Endothelial cell of umbilical vein (primary cell): ENCODE data around the gene JARID2. TPM values are rescaled to one million over a fixed set of nuclear protein-coding genes. Genes with fewer than 3 reads are reported as not detected.
A peak's percentile ranks its signal among the peaks of the same experiment; 100 is the strongest.

Experiments used
- BruUV-seq: library from RNA; stranded (reverse); fragments of 400-500 nt; replicated peaks from 2 replicates; lab custom pipeline; 2021; lab: Mats Ljungman, UMichigan
- CTCF ChIA-PET: fragments of 300-600, 350-600 bp; sonication (Branson Sonifier 250); formaldehyde crosslinking; loops from one replicate; lab custom pipeline; 2021; ENCODE audit warnings: antibody characterized with exemption, inconsistent platforms; lab: Charles Lee
- POLR2A ChIA-PET: fragments of 300-600, 350-600 bp; sonication (Branson Sonifier 250); formaldehyde crosslinking; loops from one replicate; lab custom pipeline; 2021; ENCODE audit warnings: antibody characterized with exemption, inconsistent platforms; lab: Charles Lee
- DNase-seq: peaks from one replicate; pipeline ENCODE4 v3.0.0-alpha.2; 2011; ENCODE audit warnings: low read depth, low spot score
- FAIRE-seq: peaks from 2 replicates; lab custom pipeline; 2011; peaks lifted over from hg19 to GRCh38; lab: Jason Lieb, UNC
- H2AFZ ChIP-seq: 2 replicates; pipeline ENCODE4 v1.6.0; 2012; ENCODE audit warnings: low read depth, low read length, control low read depth, inconsistent platforms
- H3K27ac ChIP-seq: 2 replicates; pipeline ENCODE4 v1.5.1; 2011; ENCODE audit warnings: low read depth, mild to moderate bottlenecking, control low read depth, low read length, moderate library complexity; ENCODE audit not compliant: insufficient read depth
- H3K27me3 ChIP-seq, 2 experiments: 2 replicates each; pipeline versions ENCODE4 v1.6.0 to v1.6.1; 2011; ENCODE audit warnings: low read length in 2 of 2, mixed read lengths in 1 of 2; ENCODE audit not compliant: control insufficient read depth in 2 of 2, insufficient read depth in 2 of 2
- H3K36me3 ChIP-seq, 2 experiments: 2 replicates in 1 of 2; 3 replicates in 1 of 2; pipeline ENCODE4 v1.5.1; 2011; ENCODE audit warnings: low read length in 2 of 2, mild to moderate bottlenecking in 1 of 2, moderate library complexity in 1 of 2; ENCODE audit not compliant: control insufficient read depth in 2 of 2, insufficient read depth in 2 of 2; ENCODE audit errors: extremely low read depth in 1 of 2
- H3K4me1 ChIP-seq: 3 replicates; pipeline ENCODE4 v1.5.1; 2011; ENCODE audit warnings: mild to moderate bottlenecking, low read length; ENCODE audit not compliant: control insufficient read depth, insufficient read depth; ENCODE audit errors: extremely low read depth
- H3K4me2 ChIP-seq: 2 replicates; pipeline ENCODE4 v1.6.1; 2011; ENCODE audit warnings: low read length, control low read depth, mixed read lengths; ENCODE audit not compliant: insufficient read depth
- H3K4me3 ChIP-seq, 3 experiments: fragments of 200-600 bp in 1 of 3; sonication (generic), shearing (Covaris generic) in 1 of 3; replicated peaks in 1 of 3; 2 replicates each; pipeline ENCODE4 v1.5.1; 2011 to 2016; ENCODE audit warnings: control low read depth in 3 of 3, low read length in 3 of 3, mild to moderate bottlenecking in 2 of 3, inconsistent platforms in 1 of 3, low read depth in 1 of 3, moderate library complexity in 1 of 3; ENCODE audit not compliant: insufficient read depth in 1 of 3
- H3K79me2 ChIP-seq: 2 replicates; pipeline ENCODE4 v1.6.0; 2012; ENCODE audit warnings: low read length, inconsistent platforms; ENCODE audit not compliant: control insufficient read depth, insufficient read depth
- H3K9ac ChIP-seq: replicated peaks from 2 replicates; pipeline ENCODE3; 2011; ENCODE audit warnings: low read length, control low read depth; ENCODE audit not compliant: insufficient read depth; ENCODE audit errors: extremely low read depth
- H3K9me1 ChIP-seq: replicated peaks from 3 replicates; pipeline ENCODE4 v1.6.0; 2011; ENCODE audit warnings: mild to moderate bottlenecking, low read length; ENCODE audit not compliant: control insufficient read depth, insufficient read depth; ENCODE audit errors: extremely low read depth
- H3K9me3 ChIP-seq: replicated peaks from 2 replicates; pipeline ENCODE4 v1.5.1; 2012; ENCODE audit warnings: low read length, inconsistent platforms; ENCODE audit not compliant: control insufficient read depth, insufficient read depth
- H4K20me1 ChIP-seq: replicated peaks from 2 replicates; pipeline ENCODE3; 2011; ENCODE audit warnings: mild to moderate bottlenecking, low read length; ENCODE audit not compliant: control insufficient read depth, insufficient read depth; ENCODE audit errors: extremely low read depth
- EZH2 ChIP-seq: IDR thresholded peaks from 2 replicates; pipeline ENCODE4 v1.6.1; 2012; ENCODE audit warnings: borderline replicate concordance, low read depth, mild to moderate bottlenecking, moderate library complexity, low read length, inconsistent platforms; ENCODE audit not compliant: severe bottlenecking
- FOS ChIP-seq: IDR thresholded peaks from 2 replicates; pipeline ENCODE4 v1.6.1; 2011; ENCODE audit warnings: mild to moderate bottlenecking, low read length, moderate library complexity, borderline replicate concordance; ENCODE audit not compliant: insufficient read depth
- GATA2 ChIP-seq: IDR thresholded peaks from 2 replicates; pipeline ENCODE4 v1.7.0; 2011; ENCODE audit warnings: low read depth, mild to moderate bottlenecking, moderate library complexity, mixed read lengths, low read length; ENCODE audit not compliant: insufficient read length, insufficient read depth
- JUN ChIP-seq: IDR thresholded peaks from 2 replicates; pipeline ENCODE4 v1.6.1; 2011; ENCODE audit warnings: borderline replicate concordance, low read depth; ENCODE audit not compliant: insufficient read length, insufficient read depth
- MAX ChIP-seq: IDR thresholded peaks from 2 replicates; pipeline ENCODE4 v1.6.1; 2011; ENCODE audit not compliant: insufficient read depth, insufficient read length
- MYC ChIP-seq: IDR thresholded peaks from one replicate; pipeline ENCODE4 v1.6.1; 2011; ENCODE audit warnings: mild to moderate bottlenecking, low read depth, low read length
- POLR2A ChIP-seq: IDR thresholded peaks from 2 replicates; pipeline ENCODE4 v1.6.1; 2012; ENCODE audit warnings: low read depth, mild to moderate bottlenecking, control low read depth, low read length
- POLR2AphosphoS5 ChIP-seq: IDR thresholded peaks from 2 replicates; pipeline ENCODE4 v1.6.1; 2012; ENCODE audit warnings: low read depth, mild to moderate bottlenecking, control low read depth, low read length, moderate library complexity; ENCODE audit not compliant: insufficient read depth
- dilution Hi-C: fragments of 300-500 bp; cut with MboI; formaldehyde crosslinking; loops from one replicate; pipeline ENCODE4 v1.15.0; 2019; ENCODE audit warnings: low sequenced_read_pairs; ENCODE audit not compliant: extremely low pct_ligation_motif_present
- intact Hi-C: fragments of 100-400 bp; cut with micrococcal nuclease; formaldehyde crosslinking; loops from one replicate; pipeline ENCODE4 v1.10.0; 2022
- polyA plus RNA-seq, 4 experiments: library from polyadenylated mRNA; depleted of rRNA in 3 of 4; stranded (reverse) in 3 of 4; unstranded in 1 of 4; fragments of >200 nt; gene quantifications; 2 replicates each; pipeline versions ENCODE4 v1.2.1 to v1.2.3, GENCODE V29; 2011 to 2012; ENCODE audit warnings: missing spikeins in 1 of 4
- total RNA-seq: library from RNA; stranded (reverse); gene quantifications from 2 replicates; pipeline ENCODE4 v1.2.3, GENCODE V29; 2021
- TF ChIP-seq, protein P1 (sequence below), 2 donors: IDR thresholded peaks; 1 replicate in 1 of 2; 2 replicates in 1 of 2; pipeline ENCODE4 v1.5.1; 2011; ENCODE audit warnings: low read length in 2 of 2, mild to moderate bottlenecking in 2 of 2, moderate library complexity in 2 of 2, control low read depth in 1 of 2, inconsistent platforms in 1 of 2, low read depth in 1 of 2; ENCODE audit not compliant: insufficient read depth in 1 of 2; ENCODE audit errors: extremely low read depth in 1 of 2

Gene JARID2
- total and polyA plus RNA-seq, 2 donors (not counting 3 experiments of a cell fraction or from before 2014, with no cell fraction given): 2.9 to 10.6 TPM

DNA sequence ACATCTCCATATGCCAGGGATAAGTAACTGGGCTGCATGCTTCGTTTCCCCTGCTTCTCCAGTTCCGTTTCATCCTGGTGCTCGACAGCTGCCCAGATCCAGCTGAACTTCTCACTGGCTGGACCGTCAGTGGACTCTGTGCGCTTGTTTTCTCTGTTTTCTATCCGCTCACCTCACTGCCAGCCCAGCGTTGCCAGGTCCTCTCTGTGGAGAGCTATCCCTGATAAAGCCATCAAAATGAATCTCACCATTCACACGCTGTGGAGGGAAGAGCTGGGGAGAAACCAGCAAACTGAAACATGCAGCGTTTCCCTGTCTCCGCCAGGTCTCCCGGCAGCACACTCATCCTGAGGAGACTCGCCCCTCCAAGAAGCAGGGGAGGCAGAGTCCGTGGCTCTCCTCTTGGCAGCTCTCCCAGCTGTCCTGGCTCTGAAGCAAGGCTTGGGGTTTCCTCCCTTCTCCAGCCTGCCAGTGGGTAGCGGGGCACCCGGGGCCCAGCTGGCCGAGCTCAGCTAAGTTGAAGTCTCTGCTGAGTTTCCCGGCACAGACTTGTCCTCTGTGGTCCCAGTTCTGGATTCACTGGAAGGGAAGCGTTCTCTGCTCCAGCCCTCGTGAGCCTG is 256.1 kb downstream of the JARID2 start:
- intact Hi-C loops: loop anchor here (5.0 kb wide), 1 partner anchor 50 kb away; no protein-coding TSS in a partner anchor
- Histone ChIP-seq H3K27me3 (no peaks in the 10 kb centered on the region), H3K9ac (no peak overlapping the region), H3K79me2 (no peaks in the 10 kb centered on the region), H3K4me2 (no peak overlapping the region), H3K9me1 (no peaks in the 10 kb centered on the region), H3K4me1 (peaks cover 11% of the 10 kb centered on the region), H3K27ac (no peak overlapping the region), H3K9me3 (no peaks in the 10 kb centered on the region), H4K20me1 (no peaks in the 10 kb centered on the region), H3K4me3 (no peak overlapping the region), H3K36me3 (peaks cover 2 to 6% of the 10 kb centered on the region in 2 experiments), H2AFZ (no peak overlapping the region)
- dilution Hi-C loops: no loop called here
- ChIA-PET CTCF (interaction anchor here (0.8 to 1.0 kb wide), 3 partner anchors 20 to 123 kb away, joined by 3 read pairs; no protein-coding TSS in a partner anchor), POLR2A (no interaction called here)
- FAIRE-seq (no peak), DNase-seq (peak; percentile 48)
- TF ChIP-seq, protein P1, sequence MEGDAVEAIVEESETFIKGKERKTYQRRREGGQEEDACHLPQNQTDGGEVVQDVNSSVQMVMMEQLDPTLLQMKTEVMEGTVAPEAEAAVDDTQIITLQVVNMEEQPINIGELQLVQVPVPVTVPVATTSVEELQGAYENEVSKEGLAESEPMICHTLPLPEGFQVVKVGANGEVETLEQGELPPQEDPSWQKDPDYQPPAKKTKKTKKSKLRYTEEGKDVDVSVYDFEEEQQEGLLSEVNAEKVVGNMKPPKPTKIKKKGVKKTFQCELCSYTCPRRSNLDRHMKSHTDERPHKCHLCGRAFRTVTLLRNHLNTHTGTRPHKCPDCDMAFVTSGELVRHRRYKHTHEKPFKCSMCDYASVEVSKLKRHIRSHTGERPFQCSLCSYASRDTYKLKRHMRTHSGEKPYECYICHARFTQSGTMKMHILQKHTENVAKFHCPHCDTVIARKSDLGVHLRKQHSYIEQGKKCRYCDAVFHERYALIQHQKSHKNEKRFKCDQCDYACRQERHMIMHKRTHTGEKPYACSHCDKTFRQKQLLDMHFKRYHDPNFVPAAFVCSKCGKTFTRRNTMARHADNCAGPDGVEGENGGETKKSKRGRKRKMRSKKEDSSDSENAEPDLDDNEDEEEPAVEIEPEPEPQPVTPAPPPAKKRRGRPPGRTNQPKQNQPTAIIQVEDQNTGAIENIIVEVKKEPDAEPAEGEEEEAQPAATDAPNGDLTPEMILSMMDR (IDR thresholded peaks at IDR 0.05; ENCODE audit: extremely low read depth in 1 of 2, insufficient read depth in 1 of 2, low read depth in 1 of 2, low read length in 2 of 2): no peak
- TF ChIP-seq FOS (no peak), POLR2A (no peak), MYC (no peak), MAX (no peak), GATA2 (no peak), EZH2 (no peak), JUN (no peak), POLR2AphosphoS5 (no peak)
- BruUV-seq: no TSS peak
